HG02588 (cell line): ENCODE measurements around the gene PREX1.

Source experiments
- ATAC-seq: cut with Tn5 transposase; IDR thresholded peaks from one replicate; pipeline ENCODE4 v1.9.1; 2021; ENCODE audit warnings: mild to moderate bottlenecking, moderate library complexity; ENCODE audit not compliant: unreplicated experiment

PREX1 gene

DNA sequence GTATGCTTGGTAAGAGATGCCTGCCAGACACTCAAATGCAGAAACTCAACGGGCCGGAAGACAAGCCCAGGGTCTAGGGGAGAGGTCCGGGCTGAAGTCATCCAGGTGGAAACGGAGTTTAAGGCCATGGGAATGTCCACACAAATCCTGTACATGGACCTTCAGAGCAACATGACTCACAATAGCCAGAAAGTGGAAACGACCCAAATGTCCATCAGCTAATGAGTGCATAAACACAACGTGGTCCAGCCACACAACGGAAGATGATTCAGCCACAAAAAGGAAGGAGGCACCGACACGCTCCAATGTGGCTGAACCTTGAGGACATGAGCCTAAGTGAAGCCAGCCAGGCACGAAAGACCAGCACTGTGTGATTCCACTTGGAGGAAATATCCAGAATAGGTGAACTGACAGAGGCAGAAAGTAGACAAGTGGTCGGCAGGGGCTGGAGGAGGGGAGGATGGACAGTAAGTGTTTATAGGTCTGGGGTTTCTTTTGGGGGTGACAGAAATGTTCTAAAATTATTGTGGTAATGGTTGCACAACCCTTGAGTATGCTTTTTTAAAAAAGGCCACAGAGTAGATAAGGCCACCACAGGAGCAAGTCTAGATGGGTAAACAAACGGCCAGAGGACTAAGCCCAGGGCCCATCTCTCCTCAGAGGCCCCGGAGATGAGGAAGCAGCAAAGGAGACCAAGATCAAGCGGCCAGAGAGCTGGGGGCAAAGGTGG, 105.6 kb downstream of the PREX1 start:
- no peak for ATAC-seq

GRCh38 chr20:48721324-48722001, 106.3 kb downstream of the PREX1 start:
- ATAC-seq = no peak

- no peak for ATAC-seq
Observed at GRCh38 chr20:48720256-48720985, 107.4 kb downstream of the PREX1 start.

DNA sequence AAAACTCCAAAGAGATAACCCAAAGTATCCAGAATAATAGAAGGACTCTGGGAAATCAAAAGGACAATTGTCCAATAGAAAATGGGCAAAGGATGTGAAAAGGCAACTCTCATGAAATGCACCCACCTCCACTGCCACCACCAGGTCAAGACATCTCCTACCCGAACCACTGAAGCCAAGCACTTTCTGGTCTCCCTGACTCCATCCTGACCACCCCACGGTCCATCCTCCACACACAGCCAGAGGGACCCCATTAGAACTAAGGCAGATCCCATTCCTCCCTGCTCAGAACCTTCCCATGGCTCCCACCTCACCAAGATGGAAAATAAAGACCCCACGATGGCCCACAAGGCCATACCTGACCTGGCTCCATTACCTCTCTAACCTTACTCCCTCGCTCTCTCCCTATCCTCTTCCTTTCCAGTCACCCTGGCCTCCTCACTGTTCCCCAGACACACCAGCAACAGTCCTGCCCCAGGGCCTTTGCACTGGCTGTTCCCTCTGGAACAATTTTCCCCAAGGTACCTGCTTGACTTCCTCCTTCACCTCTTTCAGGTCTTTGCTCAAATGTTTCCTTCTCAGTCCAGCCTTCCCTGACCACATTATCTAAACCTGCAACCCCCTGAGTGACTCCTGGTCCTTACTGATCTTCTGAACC, 108.1 kb downstream of the PREX1 start:
- ATAC-seq = no peak

GRCh38 chr20:48718786-48719578, 108.8 kb downstream of the PREX1 start:
- ATAC-seq = no peak

DNA sequence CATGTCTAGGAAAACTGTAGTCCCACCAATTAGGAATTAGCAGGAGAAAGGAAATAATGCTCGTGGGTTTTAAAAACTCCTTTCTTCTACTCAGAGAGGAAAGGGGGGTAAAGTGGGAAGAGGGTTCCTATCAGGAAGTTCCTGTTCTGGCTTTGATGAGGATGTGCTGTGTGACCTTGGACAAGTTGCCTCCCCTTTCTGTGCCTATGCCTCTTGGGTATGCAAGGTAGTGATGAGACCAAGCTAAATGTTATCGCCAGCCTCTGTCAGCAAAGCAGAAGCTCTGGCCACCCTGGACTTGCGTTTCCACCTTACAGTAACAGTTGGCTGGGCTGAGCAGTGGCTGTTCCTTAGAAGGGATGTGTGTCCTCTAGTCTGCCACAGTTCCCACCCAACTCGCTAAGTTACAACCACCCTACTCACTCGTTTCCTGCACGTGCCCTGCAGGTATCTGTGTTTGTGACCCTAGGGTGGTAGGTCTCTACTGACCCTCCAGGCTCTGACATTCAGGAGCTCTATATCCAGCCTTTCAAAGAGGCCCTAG, 110.0 kb downstream of the PREX1 start:
- ATAC-seq = no peak

DNA sequence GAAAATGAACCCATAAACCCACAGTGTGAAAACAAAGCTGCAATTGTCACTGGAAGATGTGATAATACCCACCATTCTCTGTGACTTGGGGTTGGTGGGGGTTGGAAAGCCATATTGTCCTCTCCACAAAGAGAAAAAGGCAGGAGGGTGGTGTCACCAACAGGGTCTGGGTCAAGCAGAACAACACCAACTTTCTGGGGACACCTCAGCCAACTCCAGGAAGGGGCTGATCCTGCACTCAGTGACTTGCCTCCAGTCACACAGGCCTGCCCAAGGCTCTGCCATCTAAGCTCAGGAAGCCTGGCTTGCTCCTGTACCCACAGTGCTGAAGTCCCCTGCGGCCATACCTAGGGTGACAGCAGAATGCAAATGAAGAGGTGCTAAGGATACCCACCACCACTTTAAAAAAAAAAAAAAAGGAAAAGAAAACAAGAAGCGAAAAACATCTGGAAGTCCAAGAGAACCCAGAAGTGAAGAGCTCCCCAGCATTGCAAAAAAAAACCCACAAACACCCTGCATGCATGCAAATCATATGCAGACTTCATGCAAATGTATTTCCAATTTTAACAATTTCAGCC, 110.6 kb downstream of the PREX1 start:
- ATAC-seq = no peak

GRCh38 chr20:48716541-48716940, 111.3 kb downstream of the PREX1 start:
- ATAC-seq = no peak

- no peak for ATAC-seq
Observed at GRCh38 chr20:48716086-48716485, 111.7 kb downstream of the PREX1 start.

GRCh38 chr20:48714764-48715163, 113.0 kb downstream of the PREX1 start:
- no peak for ATAC-seq

DNA sequence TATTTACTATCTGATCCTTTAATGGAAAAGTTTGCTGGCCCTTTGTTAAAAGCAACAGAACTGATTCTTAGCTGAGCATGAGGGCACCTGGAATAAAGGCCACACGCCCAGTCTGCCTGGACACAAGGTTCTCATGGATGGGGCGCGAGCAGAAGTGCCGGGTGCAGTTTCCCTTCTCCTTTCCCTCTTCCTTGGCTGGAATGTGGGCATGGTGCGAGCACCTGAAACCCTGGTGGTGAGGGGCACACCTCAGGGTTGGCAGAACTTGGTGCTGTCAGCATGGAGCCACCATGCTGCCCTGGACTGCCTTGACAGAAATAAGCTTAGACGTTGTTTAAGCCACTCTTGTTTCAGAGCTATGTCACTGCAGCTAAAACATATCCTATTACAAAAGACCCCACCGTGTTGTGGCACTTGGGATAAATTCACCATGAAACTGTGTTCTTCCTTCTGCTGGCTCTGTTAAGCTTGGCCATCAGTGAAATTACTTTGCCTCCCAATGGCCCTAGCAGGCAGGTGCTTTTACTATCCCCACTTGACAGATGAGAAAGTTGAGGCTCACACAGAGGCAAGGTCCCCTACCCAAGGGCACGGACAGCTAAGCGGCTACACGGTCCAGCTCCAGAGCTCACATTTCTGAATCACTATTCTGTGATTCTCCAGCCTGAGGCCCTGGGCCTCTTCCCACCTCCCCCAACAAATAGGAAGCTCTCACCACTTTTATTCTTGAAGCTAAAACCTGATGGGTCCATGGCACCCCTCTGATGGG, 115.9 kb downstream of the PREX1 start:
- ATAC-seq = no peak

DNA sequence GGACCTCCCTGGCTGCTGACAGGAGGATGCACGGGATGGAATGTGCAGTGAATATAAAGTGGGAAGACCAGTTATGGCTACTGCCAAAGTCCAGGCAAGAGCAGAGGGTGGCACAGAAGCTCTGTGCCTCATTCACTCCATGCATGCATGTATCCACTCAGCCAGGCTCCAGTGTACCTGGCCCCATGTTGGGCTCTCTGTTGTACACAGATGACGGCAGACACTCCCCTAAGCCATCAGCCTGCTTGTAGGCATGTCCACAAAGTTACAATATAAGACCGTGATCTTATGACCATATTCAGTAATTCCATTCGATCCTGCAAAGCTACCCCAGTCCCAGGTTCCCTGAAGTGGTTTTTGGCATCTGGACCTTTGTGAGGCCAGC, 116.8 kb downstream of the PREX1 start:
- ATAC-seq = no peak

DNA sequence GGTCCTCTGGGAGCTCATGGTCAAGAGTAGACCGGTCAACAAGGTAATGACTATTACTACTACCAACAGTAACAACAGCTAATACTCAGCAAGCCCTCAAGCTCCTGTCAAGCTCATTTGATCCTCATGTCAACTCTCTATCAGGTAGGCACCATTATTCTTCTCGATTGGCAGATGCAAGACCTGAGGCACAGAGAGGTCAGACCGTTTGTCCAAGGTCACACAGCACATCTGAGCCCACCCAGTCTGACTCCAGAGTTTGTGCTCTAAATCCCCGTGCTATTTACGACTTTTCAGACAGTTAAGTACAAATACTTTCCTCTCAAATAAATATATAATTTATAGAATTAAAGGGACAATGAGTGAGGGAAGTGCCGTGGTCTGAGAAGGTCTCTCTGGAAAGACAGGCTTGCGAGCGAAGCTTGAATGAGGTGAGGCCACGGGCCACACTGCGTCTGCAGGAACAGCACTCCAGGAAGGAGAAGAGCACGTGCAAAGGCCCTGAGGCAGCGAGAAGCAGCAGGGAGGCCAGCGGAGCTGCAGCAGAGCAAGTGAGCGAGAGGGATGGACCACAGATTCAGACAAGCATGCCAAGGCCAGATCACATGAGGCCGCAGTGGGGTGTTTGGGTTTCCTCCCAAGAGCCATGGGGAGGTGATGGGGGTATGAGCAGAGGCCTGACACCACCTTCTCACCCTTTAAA, 117.3 kb downstream of the PREX1 start:
- no peak for ATAC-seq

DNA sequence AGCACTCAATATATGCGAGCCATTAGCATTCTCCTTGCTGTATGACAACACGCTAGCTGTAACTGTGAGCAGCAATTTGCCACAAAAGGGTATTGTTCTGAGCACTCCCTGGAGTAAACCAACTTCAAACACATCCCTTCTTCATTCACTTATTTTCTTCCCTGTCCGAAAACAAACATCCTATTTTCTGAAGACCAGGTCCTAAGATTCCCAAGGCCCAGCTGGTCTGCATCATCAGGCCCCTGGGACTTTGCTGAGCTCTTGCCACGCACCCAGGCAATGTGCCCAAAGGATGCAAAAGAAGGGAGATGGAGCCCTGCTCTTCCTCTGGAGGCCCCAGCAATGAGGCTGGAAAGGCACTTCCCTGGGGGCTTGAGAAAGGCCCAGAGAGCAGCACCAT, 118.1 kb downstream of the PREX1 start:
- ATAC-seq = no peak

GRCh38 chr20:48709058-48709691, 118.6 kb downstream of the PREX1 start:
- ATAC-seq = no peak

DNA sequence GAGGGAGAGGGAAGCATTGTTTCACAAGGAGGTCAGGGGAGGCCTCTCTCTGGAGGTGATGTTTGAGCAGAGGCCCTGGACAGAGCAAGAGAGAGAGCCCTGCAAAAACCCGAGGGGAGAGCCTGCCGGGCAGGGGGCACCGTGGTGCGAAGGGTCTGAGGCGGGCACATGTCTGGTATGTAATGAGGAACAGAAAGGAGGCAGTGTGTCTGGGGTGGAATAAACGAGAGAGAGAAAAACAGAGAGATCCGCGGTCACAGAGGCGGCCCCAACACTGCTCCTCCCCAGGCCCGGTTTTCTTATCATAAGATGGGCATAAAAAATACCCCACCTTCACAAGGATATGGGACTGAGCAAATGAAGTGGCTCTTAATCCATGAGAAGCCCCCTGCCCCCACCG, 119.2 kb downstream of the PREX1 start:
- no peak for ATAC-seq

- no peak for ATAC-seq
Observed at GRCh38 chr20:48708116-48708515, 119.7 kb downstream of the PREX1 start.

DNA sequence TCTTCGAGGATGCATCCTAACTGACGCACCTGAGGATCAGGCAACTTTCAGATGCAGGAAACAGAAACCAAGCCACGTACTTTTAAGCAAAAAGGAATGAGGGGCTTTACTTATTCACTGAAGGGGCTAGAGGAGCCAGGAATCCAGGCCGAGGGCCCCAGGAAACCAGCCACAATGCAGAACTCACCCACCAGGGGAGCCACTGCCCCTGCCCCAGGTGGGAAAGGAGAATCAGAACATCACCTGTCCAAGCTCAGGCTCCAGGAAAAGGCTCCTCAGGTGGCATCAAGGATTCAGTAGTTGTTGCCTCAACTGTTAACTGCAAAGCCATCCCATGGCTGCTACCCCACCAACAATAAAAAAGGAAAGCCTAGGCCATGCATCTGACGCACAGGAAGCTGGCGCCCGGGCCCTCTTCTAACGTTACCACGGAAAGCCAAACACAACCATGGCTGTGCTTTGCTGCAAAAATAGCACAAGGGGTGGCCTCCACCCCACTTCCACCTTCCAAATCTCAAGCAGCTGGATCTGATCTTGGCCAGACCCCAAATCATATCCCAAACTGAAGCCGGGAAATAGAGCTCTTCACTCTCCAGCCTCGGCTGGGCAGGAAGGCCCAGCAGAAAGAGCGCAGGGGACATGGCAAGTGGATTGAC, 121.0 kb downstream of the PREX1 start:
- ATAC-seq = no peak
